Endodermal cell (in vitro differentiated cells): ENCODE results near the gene TMEM205. TPM values are rescaled to one million over a fixed set of nuclear protein-coding genes. Genes with fewer than 3 reads are reported as not detected.

Experiments used
- DNase-seq: peaks from one replicate; pipeline ENCODE4 v3.0.0-alpha.2; 2017
- H3K27ac ChIP-seq: 2 replicates; pipeline ENCODE4 v1.5.1; 2013; ENCODE audit warnings: mild to moderate bottlenecking, low read depth, low read length, moderate library complexity
- H3K27me3 ChIP-seq: 2 replicates; pipeline ENCODE4 v1.6.1; 2013; ENCODE audit warnings: mild to moderate bottlenecking, low read length, moderate library complexity; ENCODE audit not compliant: insufficient read depth, control insufficient read depth, poor library complexity, severe bottlenecking
- H3K36me3 ChIP-seq: 2 replicates; pipeline ENCODE4 v1.7.0; 2013; ENCODE audit warnings: mild to moderate bottlenecking, low read length, moderate library complexity; ENCODE audit not compliant: control insufficient read depth, insufficient read depth
- H3K4me1 ChIP-seq: one replicate; pipeline ENCODE4 v1.7.0; 2013; ENCODE audit warnings: low read length; ENCODE audit not compliant: control insufficient read depth, insufficient read depth
- H3K4me3 ChIP-seq: 2 replicates; pipeline ENCODE4 v1.5.1; 2013; ENCODE audit warnings: mild to moderate bottlenecking, low read length, moderate library complexity
- H3K9ac ChIP-seq: 2 replicates; pipeline ENCODE4 v1.6.1; 2013; ENCODE audit warnings: mild to moderate bottlenecking, low read length, moderate library complexity; ENCODE audit not compliant: poor library complexity, severe bottlenecking; ENCODE audit errors: extremely low read depth
- H3K9me3 ChIP-seq: 2 replicates; pipeline ENCODE4 v1.6.1; 2013; ENCODE audit warnings: mild to moderate bottlenecking, low read length, moderate library complexity; ENCODE audit not compliant: control insufficient read depth
- H3K27ac Mint-ChIP-seq: 2 replicates; pipeline ENCODE4 v1.8.0; 2020; ENCODE audit warnings: mixed read lengths
- H3K27me3 Mint-ChIP-seq: 2 replicates; pipeline ENCODE4 v1.8.0; 2021; ENCODE audit warnings: mild to moderate bottlenecking, mixed read lengths; ENCODE audit not compliant: insufficient read depth
- H3K36me3 Mint-ChIP-seq: 2 replicates; pipeline ENCODE4 v1.8.0; 2020; ENCODE audit warnings: low read depth, mixed read lengths
- H3K4me1 Mint-ChIP-seq: 2 replicates; pipeline ENCODE4 v1.8.0; 2020; ENCODE audit warnings: mixed read lengths
- H3K4me3 Mint-ChIP-seq: 2 replicates; pipeline ENCODE4 v1.8.0; 2020; ENCODE audit warnings: mild to moderate bottlenecking, moderate library complexity, mixed read lengths
- H3K9me3 Mint-ChIP-seq: 2 replicates; pipeline ENCODE4 v1.8.0; 2020; ENCODE audit warnings: mild to moderate bottlenecking, mixed read lengths
- CTCF ChIP-seq: fragments of 200-600 bp; sonication (generic); conservative IDR thresholded peaks from 2 replicates; pipeline ENCODE4 v1.5.0; 2021; ENCODE audit warnings: antibody characterized with exemption, mild to moderate bottlenecking
- WGBS, 2 experiments: methylation state at CpG; one replicate each; pipeline versions ENCODE4 v1.1.5 to v1.1.7; 2013; ENCODE audit warnings: missing lambda C conversion rate in 2 of 2, mixed read lengths in 1 of 2; ENCODE audit not compliant: insufficient coverage in 1 of 2, insufficient read length in 1 of 2; 5-methylcytosine and 5-hydroxymethylcytosine counted together
- long read RNA-seq, 4 experiments: library from polyadenylated mRNA in 2 of 4; library from RNA in 1 of 4; library from capped mRNA in 1 of 4; stranded (forward) in 3 of 4; unstranded in 1 of 4; transcript quantifications; one replicate each; pipeline ENCODE4 v2.0.0, GENCODE V29; 2020 to 2021; ENCODE audit warnings: inconsistent platforms in 1 of 4
- polyA plus RNA-seq, 2 experiments: library from polyadenylated mRNA; stranded (reverse); fragments of 50-300 nt; gene quantifications; one replicate each; pipeline ENCODE4 v1.2.3, GENCODE V29; 2013
- total RNA-seq, 2 donors: library from RNA; stranded (reverse); fragmentation: NEBNext Ultra II Directional in 1 of 2; extraction: Animal tissue kit (Norgen Biotek cat#: 25700) in 1 of 2; gene quantifications; 2 replicates in 1 of 2; 3 replicates in 1 of 2; pipeline ENCODE4 v1.2.1, GENCODE V29; 2021

TMEM205 gene
- total RNA-seq = 10 to 100 TPM; 58.2 to 58.9 TPM
- polyA plus RNA-seq (2013, experiment 1 of 2) = 55.8 TPM
- polyA plus RNA-seq (2013, experiment 2 of 2) = 52.7 TPM
- long read RNA-seq, experiment 1, transcript TMEM205-210 (4 exons, 840 nt) = minor isoform, 8 of 33 reads
- long read RNA-seq, experiment 1, transcript TMEM205-216 (4 exons, 792 nt) = major isoform, 16 of 33 reads
- long read RNA-seq, experiment 1, partial matches to known transcripts = 1 of 33 reads
- long read RNA-seq, experiment 1, other reads (novel, unspliced or antisense) = 2 of 33 reads
- long read RNA-seq, experiment 2, transcript TMEM205-210 (4 exons, 840 nt) = minor isoform, 12 of 41 reads
- long read RNA-seq, experiment 2, transcript TMEM205-216 (4 exons, 792 nt) = major isoform, 14 of 41 reads
- long read RNA-seq, experiment 2, transcript TMEM205-201 (3 exons, 1,034 nt) = minor isoform, 5 of 41 reads
- long read RNA-seq, experiment 2, partial matches to known transcripts = 1 of 41 reads
- long read RNA-seq, experiment 2, other reads (novel, unspliced or antisense) = 3 of 41 reads
- long read RNA-seq, experiment 3, transcript TMEM205-203 (2 exons, 1,147 nt) = minor isoform, 8 of 34 reads
- long read RNA-seq, experiment 3, transcript TMEM205-210 (4 exons, 840 nt) = minor isoform, 5 of 34 reads
- long read RNA-seq, experiment 3, transcript TMEM205-216 (4 exons, 792 nt) = major isoform, 11 of 34 reads
- long read RNA-seq, experiment 3, partial matches to known transcripts = 0 of 34 reads
- long read RNA-seq, experiment 3, other reads (novel, unspliced or antisense) = 3 of 34 reads
- long read RNA-seq, experiment 4, transcript TMEM205-201 (3 exons, 1,034 nt) = minor isoform, 10 of 146 reads
- long read RNA-seq, experiment 4, transcript TMEM205-210 (4 exons, 840 nt) = major isoform, 56 of 146 reads
- long read RNA-seq, experiment 4, transcript TMEM205-216 (4 exons, 792 nt) = minor isoform, 39 of 146 reads
- long read RNA-seq, experiment 4, transcript TMEM205-203 (2 exons, 1,147 nt) = minor isoform, 15 of 146 reads
- long read RNA-seq, experiment 4, partial matches to known transcripts = 0 of 146 reads
- long read RNA-seq, experiment 4, other reads (novel, unspliced or antisense) = 7 of 146 reads

DNA sequence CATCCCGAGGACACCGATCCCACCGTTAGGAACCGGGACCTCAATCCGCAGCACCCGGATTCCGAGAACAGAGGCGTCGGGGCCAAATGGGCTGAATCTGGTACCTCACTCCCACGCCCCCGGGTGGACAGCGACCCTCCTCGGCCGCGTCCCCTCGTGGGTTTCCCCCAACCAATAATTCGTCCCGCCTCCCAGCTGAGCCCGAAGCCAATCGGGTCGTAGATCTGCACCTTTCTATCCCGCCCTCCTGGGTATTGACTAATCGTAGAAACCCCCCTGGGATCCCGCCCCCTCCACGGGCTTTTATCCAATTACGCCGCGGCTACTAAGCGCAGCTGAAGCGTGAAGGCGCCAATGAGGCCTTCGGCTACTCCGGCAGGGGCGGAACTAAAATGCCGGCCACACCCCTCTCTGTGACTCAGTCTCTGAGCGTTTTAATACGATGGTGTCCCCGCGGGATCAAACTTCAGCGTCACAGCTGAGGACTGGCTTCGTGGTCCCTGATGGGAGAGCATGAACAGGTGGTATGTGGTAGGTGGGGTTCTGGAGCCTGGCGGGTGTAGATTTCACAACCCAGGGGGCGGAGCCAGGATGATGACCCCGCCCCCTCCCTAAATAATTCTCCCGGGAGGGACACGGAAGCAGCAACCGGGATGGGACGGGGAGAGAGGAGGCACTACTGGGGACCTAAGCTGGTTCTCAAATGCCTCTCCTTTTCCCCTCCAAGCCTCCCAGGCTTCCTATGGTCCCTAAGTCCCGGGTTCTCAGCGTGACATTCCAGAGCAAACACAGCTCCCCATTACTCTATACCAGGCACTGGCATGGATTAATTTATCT lies at the start of gene TMEM205, which contains the start of gene CCDC159:
TSS of gene TMEM205 (minus strand) at position 165 of the 837 bp plus-strand sequence. CDS start 649 bp downstream, outside the sequence.
TSS of gene CCDC159 (plus strand) at position 416 of the 837 bp plus-strand sequence. CDS start at position 504, 88 bp downstream.
- TF ChIP-seq CTCF = no peak
- Histone ChIP-seq H3K9me3 (no peaks in the 10 kb centered on the region), H3K27me3 (no peaks in the 10 kb centered on the region), H3K27ac (no peak within 1 kb of the TSS), H3K4me1 (peaks cover 3% of the 10 kb centered on the region), H3K4me3 (peak within 1 kb of the TSS; percentile 97), H3K9ac (peak within 1 kb of the TSS; percentile 77), H3K36me3 (peaks cover 4% of the 10 kb centered on the region)
- Mint-ChIP-seq H3K27me3 (peaks cover 13% of the 10 kb centered on the region), H3K27ac (peak within 1 kb of the TSS; percentile 97), H3K4me1 (peaks cover 12% of the 10 kb centered on the region), H3K4me3 (peak within 1 kb of the TSS; percentile 88), H3K9me3 (peaks cover 11% of the 10 kb centered on the region), H3K36me3 (peaks cover 11% of the 10 kb centered on the region)
- DNase-seq = peak; percentile 99
- 0 to 1% methylated on average over 26 to 50 of the region's 50 CpGs for WGBS, 2 experiments

- H3K9ac ChIP-seq = no peak overlapping the region
- TF ChIP-seq CTCF = no peak
- H3K27ac Mint-ChIP-seq = no peak overlapping the region
- no peak overlapping the region for H3K27ac ChIP-seq
- peaks cover 4% of the 10 kb centered on the region for H3K4me1 Mint-ChIP-seq
- H3K36me3 Mint-ChIP-seq = peaks cover 16% of the 10 kb centered on the region
- H3K4me1 ChIP-seq = no peaks in the 10 kb centered on the region
- whole genome bisulfite sequencing, 2 experiments = 81 to 88% methylated on average over 3 to 4 of the region's 4 CpGs
- peaks cover 4% of the 10 kb centered on the region for H3K9me3 Mint-ChIP-seq
- H3K4me3 Mint-ChIP-seq = no peak overlapping the region
- H3K27me3 Mint-ChIP-seq = no peaks in the 10 kb centered on the region
- H3K4me3 ChIP-seq = no peak overlapping the region
- peak; percentile 47 for DNase-seq
- H3K27me3 ChIP-seq = no peaks in the 10 kb centered on the region
- H3K9me3 ChIP-seq = no peaks in the 10 kb centered on the region
- no peaks in the 10 kb centered on the region for H3K36me3 ChIP-seq
Observed at GRCh38 chr19:11390933-11391680, 45.0 kb upstream of the TMEM205 start.
